Neural cell (in vitro differentiated cells): Measurements from ENCODE around the gene AFAP1. TPM values are rescaled to one million over a fixed set of nuclear protein-coding genes. Genes with fewer than 3 reads are reported as not detected.

ENCODE experiments used
- H2AFZ ChIP-seq: fragments of 200-600, 300-800 bp; sonication (generic), shearing (Covaris generic); 2 replicates; pipeline ENCODE4 v1.6.0; 2014; ENCODE audit warnings: low read depth, mild to moderate bottlenecking, antibody characterized with exemption, low read length, moderate library complexity
- H3F3A ChIP-seq: fragments of 200-600 bp; shearing (Covaris generic); 2 replicates; pipeline ENCODE4 v1.6.1; 2016; ENCODE audit warnings: mild to moderate bottlenecking, moderate library complexity, mixed read lengths, antibody characterized with exemption, low read length; ENCODE audit not compliant: insufficient read depth, poor library complexity, severe bottlenecking
- H3K27ac ChIP-seq: fragments of 200-600, 300-800 bp; sonication (generic), shearing (Covaris generic); 2 replicates; pipeline ENCODE4 v1.5.1; 2014; ENCODE audit warnings: mild to moderate bottlenecking, low read length, moderate library complexity
- H3K27me3 ChIP-seq: fragments of 300-800, 200-600 bp; sonication (generic), shearing (Covaris generic); 2 replicates; pipeline ENCODE4 v1.6.0; 2014; ENCODE audit warnings: mild to moderate bottlenecking, low read depth, low read length, moderate library complexity; ENCODE audit not compliant: insufficient read depth
- H3K36me3 ChIP-seq: fragments of 300-800, 200-600 bp; sonication (generic), shearing (Covaris generic); 2 replicates; pipeline ENCODE4 v1.5.1; 2014; ENCODE audit warnings: mild to moderate bottlenecking, antibody characterized with exemption, low read length, moderate library complexity; ENCODE audit not compliant: insufficient read depth
- H3K4me2 ChIP-seq: fragments of 300-800, 200-600 bp; sonication (generic), shearing (Covaris generic); 2 replicates; pipeline ENCODE4 v1.6.0; 2014; ENCODE audit warnings: mild to moderate bottlenecking, low read length
- H3K4me3 ChIP-seq: fragments of 300-800, 200-600 bp; sonication (generic), shearing (Covaris generic); 2 replicates; pipeline ENCODE4 v1.5.1; 2014; ENCODE audit warnings: mild to moderate bottlenecking, low read length, moderate library complexity
- H3K79me2 ChIP-seq: fragments of 200-600 bp; shearing (Covaris generic); replicated peaks from 2 replicates; pipeline ENCODE4 v1.6.0; 2014; ENCODE audit warnings: mild to moderate bottlenecking, low read length, moderate library complexity; ENCODE audit not compliant: insufficient read depth
- H3K9ac ChIP-seq: fragments of 300-800, 200-600 bp; sonication (generic), shearing (Covaris generic); 2 replicates; pipeline ENCODE4 v1.6.1; 2016; ENCODE audit warnings: mild to moderate bottlenecking, low read length, mixed read lengths
- H3K9me2 ChIP-seq: fragments of 200-600 bp; shearing (Covaris generic); 2 replicates; pipeline ENCODE4 v1.6.1; 2016; ENCODE audit warnings: mild to moderate bottlenecking, low read length, mixed read lengths; ENCODE audit not compliant: insufficient read depth
- H3K9me3 ChIP-seq: fragments of 200-600, 300-800 bp; sonication (generic), shearing (Covaris generic); 2 replicates; pipeline ENCODE4 v1.6.1; 2016; ENCODE audit warnings: mild to moderate bottlenecking, mixed run types, low read length, moderate library complexity, mixed read lengths
- H4K20me1 ChIP-seq: fragments of 200-600 bp; shearing (Covaris generic); 2 replicates; pipeline ENCODE4 v1.6.1; 2016; ENCODE audit warnings: mild to moderate bottlenecking, mixed run types; ENCODE audit not compliant: insufficient read depth
- CTCF ChIP-seq: fragments of 450-650 bp; IDR thresholded peaks from 2 replicates; pipeline ENCODE4 v1.5.1; 2014; ENCODE audit warnings: antibody characterized with exemption, mild to moderate bottlenecking, moderate library complexity; ENCODE audit not compliant: poor library complexity, severe bottlenecking
- EP300 ChIP-seq: fragments of 450-650 bp; conservative IDR thresholded peaks from 2 replicates; pipeline ENCODE4 v1.6.1; 2014; ENCODE audit warnings: antibody characterized with exemption, mild to moderate bottlenecking, moderate library complexity; ENCODE audit not compliant: poor library complexity, severe bottlenecking
- EZH2 ChIP-seq: fragments of 200-600, 300-800 bp; shearing (Covaris generic), sonication (generic); IDR thresholded peaks from 2 replicates; pipeline ENCODE4 v1.6.1; 2014; ENCODE audit warnings: antibody characterized with exemption, low read length, borderline replicate concordance, mild to moderate bottlenecking; ENCODE audit not compliant: insufficient read depth, poor library complexity, severe bottlenecking
- MXI1 ChIP-seq: fragments of 450-650 bp; conservative IDR thresholded peaks from 2 replicates; pipeline ENCODE4 v1.6.1; 2014; ENCODE audit warnings: antibody characterized with exemption, mild to moderate bottlenecking; ENCODE audit not compliant: poor library complexity, severe bottlenecking
- POLR2AphosphoS5 ChIP-seq: IDR thresholded peaks from 2 replicates; pipeline ENCODE4 v1.6.1; 2012
- RAD21 ChIP-seq: fragments of 450-650 bp; conservative IDR thresholded peaks from 2 replicates; pipeline ENCODE4 v1.6.1; 2014; ENCODE audit warnings: antibody characterized with exemption, mild to moderate bottlenecking, moderate library complexity
- SMC3 ChIP-seq: fragments of 450-650 bp; conservative IDR thresholded peaks from 2 replicates; pipeline ENCODE4 v1.6.1; 2014; ENCODE audit warnings: antibody characterized with exemption, mild to moderate bottlenecking, moderate library complexity; ENCODE audit not compliant: poor library complexity
- TAF1 ChIP-seq: IDR thresholded peaks from 2 replicates; pipeline ENCODE4 v1.6.1; 2012; ENCODE audit warnings: low read depth
- polyA plus RNA-seq: library from polyadenylated mRNA; depleted of rRNA; stranded (reverse); fragments of >200 nt; gene quantifications from 2 replicates; pipeline ENCODE4 v1.2.3, GENCODE V29; 2014
- TF ChIP-seq, protein P1 (sequence below): IDR thresholded peaks from 2 replicates; pipeline ENCODE4 v1.6.1; 2012; ENCODE audit warnings: borderline replicate concordance

AFAP1 gene
- polyA plus RNA-seq, 1 donor from 2014 or later = 38.9 TPM

DNA sequence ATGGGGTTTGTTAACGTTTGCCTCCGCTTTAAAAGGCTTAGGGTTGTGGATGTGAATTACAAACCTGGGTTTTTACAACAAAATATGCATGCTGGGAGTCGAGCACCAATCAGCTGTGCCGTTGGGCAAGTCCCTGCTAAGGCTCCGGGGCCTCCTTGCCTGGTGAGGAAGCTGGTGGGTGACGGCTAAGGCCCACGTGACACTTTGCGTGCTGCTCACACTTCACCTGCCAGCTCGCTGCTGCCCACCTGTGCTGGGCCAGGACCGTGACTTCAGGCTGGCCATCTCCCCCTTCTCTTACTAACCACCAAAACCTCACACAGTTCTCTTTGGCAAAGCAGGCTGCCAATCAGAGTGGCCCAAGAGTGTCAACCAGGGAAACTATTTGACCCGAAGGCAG is 178.3 kb downstream of the AFAP1 start:
- Histone ChIP-seq H3K9me2 (no peaks in the 10 kb centered on the region), H4K20me1 (peaks cover 10% of the 10 kb centered on the region), H3K36me3 (no peaks in the 10 kb centered on the region)

GRCh38 chr4:7760706-7761105 is 179.0 kb downstream of the AFAP1 start:
- Histone ChIP-seq H3K4me2 (no peak overlapping the region), H3K27ac (no peak overlapping the region), H3K4me3 (no peak overlapping the region), H3K9me3 (no peaks in the 10 kb centered on the region), H3K79me2 (no peaks in the 10 kb centered on the region), H3K9me2 (no peaks in the 10 kb centered on the region), H4K20me1 (peaks cover 10% of the 10 kb centered on the region), H3F3A (no peaks in the 10 kb centered on the region), H2AFZ (no peak overlapping the region), H3K27me3 (no peaks in the 10 kb centered on the region), H3K36me3 (no peaks in the 10 kb centered on the region), H3K9ac (no peak overlapping the region)
- TF ChIP-seq RAD21 (no peak), POLR2AphosphoS5 (no peak)

More for the DNA sequence above, 178.3 kb downstream of the AFAP1 start:
- Histone ChIP-seq H3K4me3 (no peak overlapping the region), H2AFZ (no peak overlapping the region), H3K79me2 (no peaks in the 10 kb centered on the region), H3K9me3 (no peaks in the 10 kb centered on the region), H3K27me3 (no peaks in the 10 kb centered on the region), H3K4me2 (no peak overlapping the region), H3F3A (no peaks in the 10 kb centered on the region), H3K9ac (no peak overlapping the region), H3K27ac (no peak overlapping the region)
- TF ChIP-seq POLR2AphosphoS5 = peak; percentile 7
- TF ChIP-seq, protein P1, sequence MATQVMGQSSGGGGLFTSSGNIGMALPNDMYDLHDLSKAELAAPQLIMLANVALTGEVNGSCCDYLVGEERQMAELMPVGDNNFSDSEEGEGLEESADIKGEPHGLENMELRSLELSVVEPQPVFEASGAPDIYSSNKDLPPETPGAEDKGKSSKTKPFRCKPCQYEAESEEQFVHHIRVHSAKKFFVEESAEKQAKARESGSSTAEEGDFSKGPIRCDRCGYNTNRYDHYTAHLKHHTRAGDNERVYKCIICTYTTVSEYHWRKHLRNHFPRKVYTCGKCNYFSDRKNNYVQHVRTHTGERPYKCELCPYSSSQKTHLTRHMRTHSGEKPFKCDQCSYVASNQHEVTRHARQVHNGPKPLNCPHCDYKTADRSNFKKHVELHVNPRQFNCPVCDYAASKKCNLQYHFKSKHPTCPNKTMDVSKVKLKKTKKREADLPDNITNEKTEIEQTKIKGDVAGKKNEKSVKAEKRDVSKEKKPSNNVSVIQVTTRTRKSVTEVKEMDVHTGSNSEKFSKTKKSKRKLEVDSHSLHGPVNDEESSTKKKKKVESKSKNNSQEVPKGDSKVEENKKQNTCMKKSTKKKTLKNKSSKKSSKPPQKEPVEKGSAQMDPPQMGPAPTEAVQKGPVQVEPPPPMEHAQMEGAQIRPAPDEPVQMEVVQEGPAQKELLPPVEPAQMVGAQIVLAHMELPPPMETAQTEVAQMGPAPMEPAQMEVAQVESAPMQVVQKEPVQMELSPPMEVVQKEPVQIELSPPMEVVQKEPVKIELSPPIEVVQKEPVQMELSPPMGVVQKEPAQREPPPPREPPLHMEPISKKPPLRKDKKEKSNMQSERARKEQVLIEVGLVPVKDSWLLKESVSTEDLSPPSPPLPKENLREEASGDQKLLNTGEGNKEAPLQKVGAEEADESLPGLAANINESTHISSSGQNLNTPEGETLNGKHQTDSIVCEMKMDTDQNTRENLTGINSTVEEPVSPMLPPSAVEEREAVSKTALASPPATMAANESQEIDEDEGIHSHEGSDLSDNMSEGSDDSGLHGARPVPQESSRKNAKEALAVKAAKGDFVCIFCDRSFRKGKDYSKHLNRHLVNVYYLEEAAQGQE = no peak

DNA sequence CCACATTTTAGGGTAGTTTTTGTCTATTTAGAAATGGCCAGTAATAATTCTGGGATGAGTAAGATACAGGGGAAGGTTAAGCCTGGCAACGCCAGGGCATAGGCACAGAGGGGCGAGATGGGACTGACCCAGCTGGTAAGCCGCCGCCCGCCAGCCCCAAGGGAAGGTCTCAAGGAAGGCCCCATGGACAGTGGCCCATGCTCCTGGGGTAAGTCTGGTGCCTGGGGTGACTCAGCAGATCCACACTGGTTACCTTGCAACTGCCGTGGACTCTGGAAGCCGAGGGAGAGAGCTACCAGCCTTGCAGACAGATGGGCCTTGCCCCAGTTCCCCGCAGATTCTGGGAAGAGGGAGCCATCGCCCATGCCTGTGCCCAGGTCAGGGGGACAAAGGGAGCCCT is 179.4 kb downstream of the AFAP1 start:
- Histone ChIP-seq H3K9me2 (no peaks in the 10 kb centered on the region), H3K9me3 (no peaks in the 10 kb centered on the region), H3K36me3 (no peaks in the 10 kb centered on the region), H3K9ac (no peak overlapping the region), H3F3A (no peaks in the 10 kb centered on the region), H3K4me3 (no peak overlapping the region), H3K27me3 (no peaks in the 10 kb centered on the region), H3K4me2 (no peak overlapping the region), H2AFZ (no peak overlapping the region), H3K27ac (no peak overlapping the region), H3K79me2 (no peaks in the 10 kb centered on the region), H4K20me1 (peaks cover 10% of the 10 kb centered on the region)
- TF ChIP-seq TAF1 (no peak), POLR2AphosphoS5 (no peak), MXI1 (no peak), SMC3 (no peak)

GRCh38 chr4:7759635-7760034 is 180.0 kb downstream of the AFAP1 start:
- Histone ChIP-seq H3K27ac (no peak overlapping the region), H4K20me1 (peaks cover 10% of the 10 kb centered on the region), H3K27me3 (no peaks in the 10 kb centered on the region), H2AFZ (no peak overlapping the region), H3K79me2 (no peaks in the 10 kb centered on the region), H3K36me3 (no peaks in the 10 kb centered on the region), H3K9me2 (no peaks in the 10 kb centered on the region), H3K4me3 (no peak overlapping the region), H3F3A (no peaks in the 10 kb centered on the region), H3K9ac (no peak overlapping the region), H3K9me3 (no peaks in the 10 kb centered on the region), H3K4me2 (no peak overlapping the region)
- TF ChIP-seq POLR2AphosphoS5 (no peak), RAD21 (no peak), CTCF (no peak), EZH2 (no peak), SMC3 (no peak), EP300 (no peak), MXI1 (no peak), TAF1 (no peak)
- TF ChIP-seq, protein P1 = no peak
